BLaER1 treated with 17β-estradiol and CSF1 and Interleukin-3, amounts not matched to agents 10 nM and 100 nM (cell line): ENCODE data around the gene MRPL33.

Experiments
- H3K27ac ChIP-seq, 11 experiments: shearing (Covaris generic); formaldehyde crosslinking; 2 replicates each; pipeline ENCODE4 v1.8.1; 2022
- H3K27me3 ChIP-seq, 11 experiments: shearing (Covaris generic); formaldehyde crosslinking; 2 replicates each; pipeline ENCODE4 v1.8.1; 2022
- H3K36me3 ChIP-seq, 11 experiments: shearing (Covaris generic); formaldehyde crosslinking; 2 replicates each; pipeline ENCODE4 v1.8.1; 2022
- H3K4me1 ChIP-seq, 10 experiments: shearing (Covaris generic); formaldehyde crosslinking; 2 replicates each; pipeline ENCODE4 v1.8.1; 2022
- H3K4me2 ChIP-seq, 11 experiments: shearing (Covaris generic); formaldehyde crosslinking; 2 replicates each; pipeline ENCODE4 v1.8.1; 2022
- H3K4me3 ChIP-seq, 10 experiments: shearing (Covaris generic); formaldehyde crosslinking; 2 replicates each; pipeline ENCODE4 v1.8.1; 2022
- H3K9ac ChIP-seq, 11 experiments: shearing (Covaris generic); formaldehyde crosslinking; 2 replicates each; pipeline ENCODE4 v1.8.1; 2022
- H3K9me3 ChIP-seq, 11 experiments: shearing (Covaris generic); formaldehyde crosslinking; replicated peaks in 1 of 11; 2 replicates each; pipeline ENCODE4 v1.8.1; 2022
- H4K20me1 ChIP-seq, 11 experiments: shearing (Covaris generic); formaldehyde crosslinking; 2 replicates each; pipeline ENCODE4 v1.8.1; 2022
- Cebpa-rat ChIP-seq, 11 experiments: shearing (Covaris generic); IDR thresholded peaks; 2 replicates each; pipeline ENCODE4 v1.8.1; 2022

MRPL33 gene

GRCh38 chr2:27751377-27751776 lies 20.1 kb upstream of the MRPL33 start:
- Histone ChIP-seq H3K4me2 (no peak overlapping the region), H3K27me3 (no peaks in the 10 kb centered on the region), H3K36me3 (peaks cover 0 to 10% (median 0%) of the 10 kb centered on the region in 11 experiments; a peak in 4 of 22 replicates), H3K27ac (no peak overlapping the region), H3K4me3 (no peak overlapping the region), H3K9me3 (peaks cover 23 to 30% (median 27%) of the 10 kb centered on the region in 11 experiments), H3K9ac (no peak overlapping the region), H3K4me1 (peaks cover 7 to 40% (median 21%) of the 10 kb centered on the region in 10 experiments), H4K20me1 (no peaks in the 10 kb centered on the region)
- no peak for TF ChIP-seq Cebpa-rat (IDR thresholded peaks at IDR 0.05)

DNA sequence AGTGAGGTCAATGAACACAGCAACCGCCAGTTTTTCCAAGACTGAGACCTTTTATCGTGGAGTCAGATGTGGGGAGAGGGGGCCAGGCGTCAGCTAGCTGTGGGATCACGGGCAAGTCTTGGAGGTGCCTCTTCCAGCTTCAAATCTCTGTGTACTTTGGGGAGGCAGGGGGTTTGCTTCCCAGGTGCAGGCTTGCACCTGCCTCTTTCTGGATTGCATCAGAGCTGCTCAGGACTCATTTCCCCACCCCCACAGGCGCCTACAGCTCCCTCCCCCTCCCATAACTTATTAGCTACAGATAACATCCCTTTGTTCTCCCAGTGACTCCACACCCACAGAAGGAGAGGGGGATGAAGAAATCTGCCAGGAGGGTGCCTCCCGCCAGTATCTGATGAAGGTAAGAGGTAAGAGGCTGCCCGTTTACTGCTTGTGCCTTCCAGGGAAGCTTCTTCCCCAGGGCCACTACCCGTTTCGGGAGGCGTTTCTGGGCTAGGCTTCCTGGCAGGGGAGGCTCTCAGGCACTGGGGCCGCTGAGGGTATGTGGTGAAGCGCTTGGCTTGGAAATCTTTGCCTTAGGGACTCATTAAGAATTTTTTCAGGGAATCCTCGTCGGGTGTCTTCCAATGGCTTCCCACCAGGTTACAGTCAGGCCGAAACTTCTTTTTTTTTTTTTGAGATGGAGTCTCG lies 18.8 kb upstream of the MRPL33 start:
- no peaks in the 10 kb centered on the region for H3K27me3 ChIP-seq
- H3K4me2 ChIP-seq = peak overlapping the region in 3 of 11 experiments; percentile 15 to 37 (median 24); a peak in 3 of 22 replicates
- no peak overlapping the region for H3K9ac ChIP-seq
- H3K4me3 ChIP-seq = no peak overlapping the region
- peaks cover 23 to 29% (median 27%) of the 10 kb centered on the region in 11 experiments for H3K9me3 ChIP-seq
- H3K27ac ChIP-seq = 0 out of 22 replicates have a peak overlapping the region, but pooled peaks of 1 of the 11 experiments have one; percentile 31
- peaks cover 0 to 10% (median 0%) of the 10 kb centered on the region in 11 experiments; a peak in 4 of 22 replicates for H3K36me3 ChIP-seq
- no peaks in the 10 kb centered on the region for H4K20me1 ChIP-seq
- peaks cover 5 to 53% (median 33%) of the 10 kb centered on the region in 10 experiments for H3K4me1 ChIP-seq
- no peak for TF ChIP-seq Cebpa-rat (IDR thresholded peaks at IDR 0.05)

DNA sequence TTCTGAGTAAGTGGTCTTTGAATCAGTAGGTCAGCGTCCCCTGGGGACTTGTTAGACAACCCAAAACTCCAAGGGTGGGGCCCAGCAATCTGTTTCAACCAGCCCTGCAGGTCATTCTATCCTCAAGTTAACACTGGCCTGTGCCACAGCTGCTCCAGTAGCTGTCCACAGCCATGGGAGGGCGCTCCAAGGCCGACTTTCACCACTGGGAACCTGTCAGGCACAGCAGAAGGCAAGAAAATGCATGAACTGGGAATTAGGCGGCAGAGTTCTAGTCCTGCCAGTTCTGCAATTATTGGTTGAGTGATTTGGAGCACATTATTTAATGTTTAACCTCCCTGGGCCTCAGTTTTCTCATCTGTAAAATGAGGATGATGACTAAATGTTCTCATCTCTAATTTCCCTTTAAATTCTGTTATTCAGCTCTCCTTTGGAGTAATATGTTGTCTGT lies 17.4 kb upstream of the MRPL33 start:
- Histone ChIP-seq H3K4me1 (peaks cover 0 to 61% (median 37%) of the 10 kb centered on the region in 10 experiments; a peak in 14 of 20 replicates), H3K4me2 (peak overlapping the region in 6 of 11 experiments; percentile 20 to 85 (median 63); a peak in 11 of 22 replicates), H3K4me3 (no peak overlapping the region), H3K27me3 (no peaks in the 10 kb centered on the region), H4K20me1 (no peaks in the 10 kb centered on the region), H3K36me3 (peaks cover 0 to 4% (median 0%) of the 10 kb centered on the region in 11 experiments; a peak in 3 of 22 replicates), H3K27ac (peak overlapping the region in 6 of 11 experiments; percentile 26 to 83 (median 67); a peak in 6 of 22 replicates), H3K9ac (no peak overlapping the region; a peak in 1 of 22 replicates), H3K9me3 (peaks cover 12 to 16% (median 13%) of the 10 kb centered on the region in 11 experiments)
- TF ChIP-seq Cebpa-rat (IDR thresholded peaks at IDR 0.05) = no peak

DNA sequence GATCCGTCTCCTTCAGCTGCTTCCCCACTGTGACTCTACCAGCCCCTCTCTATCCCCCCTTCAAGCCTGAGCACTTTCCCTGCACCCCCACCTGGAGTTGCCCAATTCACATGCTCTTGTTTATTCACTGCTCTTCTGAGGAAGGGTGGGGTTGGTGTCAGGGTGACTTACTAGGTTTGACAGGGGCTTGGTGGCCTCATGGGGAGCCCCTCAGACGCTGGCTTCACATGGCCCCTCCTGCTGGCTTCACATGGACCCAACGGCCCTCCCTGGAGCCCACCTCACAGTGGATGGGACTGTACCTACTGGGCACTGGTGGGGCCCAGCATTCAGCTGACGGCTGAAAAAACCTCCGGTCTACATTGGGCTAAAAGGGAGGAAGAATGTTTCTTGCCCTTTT lies 16.7 kb upstream of the MRPL33 start:
- Histone ChIP-seq H4K20me1 (no peaks in the 10 kb centered on the region), H3K4me2 (peak overlapping the region in 7 of 11 experiments; percentile 16 to 85 (median 60); a peak in 12 of 22 replicates), H3K27ac (peak overlapping the region in 9 of 11 experiments; percentile 26 to 83 (median 45); a peak in 14 of 22 replicates), H3K4me3 (no peak overlapping the region), H3K27me3 (no peaks in the 10 kb centered on the region), H3K9me3 (peaks cover 5 to 9% (median 7%) of the 10 kb centered on the region in 11 experiments; a peak in 20 of 22 replicates), H3K4me1 (peaks cover 0 to 61% (median 37%) of the 10 kb centered on the region in 10 experiments; a peak in 14 of 20 replicates), H3K36me3 (no peaks in the 10 kb centered on the region; a peak in 1 of 22 replicates), H3K9ac (peak overlapping the region in 2 of 11 experiments; percentile 1 to 40; a peak in 2 of 22 replicates)
- TF ChIP-seq Cebpa-rat (IDR thresholded peaks at IDR 0.05) = no peak

DNA sequence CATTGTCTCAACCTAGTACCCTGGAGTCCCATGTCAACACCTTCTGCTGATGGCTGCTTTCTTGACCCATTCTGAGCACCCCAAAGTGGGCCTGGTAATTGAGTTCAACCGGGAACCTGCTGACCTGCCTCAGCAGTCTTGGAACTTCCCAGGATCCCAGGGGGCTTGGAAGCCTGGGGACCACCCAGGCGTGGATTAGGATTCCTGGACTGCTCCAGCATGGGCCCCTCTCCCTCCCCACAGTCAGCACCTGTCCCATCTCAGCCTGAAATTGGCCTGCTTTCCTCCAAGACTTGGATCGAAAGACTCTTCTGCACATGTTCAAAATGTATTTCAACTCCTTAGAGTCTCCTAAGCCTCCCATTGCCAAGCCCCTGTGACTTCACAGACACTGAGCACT lies 15.4 kb upstream of the MRPL33 start:
- Histone ChIP-seq H4K20me1 (no peaks in the 10 kb centered on the region), H3K27ac (peak overlapping the region in 9 of 11 experiments; percentile 10 to 83 (median 74); a peak in 16 of 22 replicates), H3K36me3 (no peaks in the 10 kb centered on the region), H3K4me2 (peak overlapping the region in 7 of 11 experiments; percentile 31 to 86 (median 79); a peak in 14 of 22 replicates), H3K9ac (peak overlapping the region in 7 of 11 experiments; percentile 30 to 69 (median 54); a peak in 9 of 22 replicates), H3K9me3 (no peaks in the 10 kb centered on the region), H3K4me1 (peaks cover 0 to 71% (median 37%) of the 10 kb centered on the region in 10 experiments; a peak in 14 of 20 replicates), H3K27me3 (no peaks in the 10 kb centered on the region), H3K4me3 (no peak overlapping the region)
- no peak for TF ChIP-seq Cebpa-rat (IDR thresholded peaks at IDR 0.05)

DNA sequence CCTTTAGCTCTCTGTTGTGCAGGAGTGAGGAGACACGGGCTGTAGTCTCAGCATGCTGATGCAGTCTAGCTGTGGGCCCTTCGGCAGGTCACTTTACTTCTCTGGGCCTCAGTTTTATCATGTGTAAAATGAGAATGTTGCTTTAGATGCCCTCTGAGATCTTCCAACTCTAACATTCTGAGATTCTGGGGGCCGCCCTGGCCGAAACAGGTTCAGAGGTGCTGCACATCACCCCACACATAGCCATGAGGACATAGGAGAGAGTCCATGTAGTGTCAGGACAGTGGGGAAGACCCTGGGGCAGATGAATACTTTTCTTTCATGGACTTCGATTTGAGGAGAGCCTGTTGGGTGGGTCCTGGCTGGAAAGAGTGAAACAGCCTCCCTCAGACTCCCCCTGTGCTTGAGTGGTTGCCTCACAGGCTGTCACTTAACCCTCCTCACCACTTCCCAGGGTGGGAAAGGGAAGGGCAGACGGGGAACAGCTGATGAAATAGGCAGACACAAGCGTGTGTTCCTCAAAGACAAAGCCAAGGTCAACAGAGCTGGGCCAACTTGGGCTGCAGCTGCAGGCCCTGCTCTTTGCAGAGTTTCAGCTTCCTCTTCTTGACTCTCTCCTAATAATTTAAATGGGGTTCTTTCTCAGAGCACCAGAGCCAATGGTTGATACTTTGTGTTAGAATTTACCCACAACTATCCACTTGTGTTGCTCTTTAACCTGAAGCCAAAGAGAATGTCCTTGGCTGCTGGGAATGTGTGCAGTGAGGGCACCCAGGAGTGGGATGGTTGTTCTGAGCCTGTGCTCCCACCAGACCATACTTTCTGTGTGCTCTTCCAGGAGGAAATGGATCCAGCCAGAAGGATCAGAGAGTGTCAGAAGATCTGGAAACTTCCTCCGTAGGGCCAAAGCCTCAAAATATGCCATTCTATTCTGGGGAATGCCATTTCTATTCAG lies 14.7 kb upstream of the MRPL33 start:
- peak overlapping the region in 8 of 11 experiments; percentile 2 to 86 (median 78); a peak in 15 of 22 replicates for H3K4me2 ChIP-seq
- peak overlapping the region in 7 of 11 experiments; percentile 30 to 69 (median 54); a peak in 11 of 22 replicates for H3K9ac ChIP-seq
- H3K4me3 ChIP-seq = no peak overlapping the region
- H3K36me3 ChIP-seq = no peaks in the 10 kb centered on the region
- H4K20me1 ChIP-seq = no peaks in the 10 kb centered on the region
- peak in 2 of 11 experiments; percentile 10 to 79; a peak in 3 of 22 replicates for TF ChIP-seq Cebpa-rat (IDR thresholded peaks at IDR 0.05)
- no peaks in the 10 kb centered on the region for H3K27me3 ChIP-seq
- H3K9me3 ChIP-seq = no peaks in the 10 kb centered on the region
- H3K27ac ChIP-seq = peak overlapping the region in 9 of 11 experiments; percentile 10 to 83 (median 74); a peak in 16 of 22 replicates
- peaks cover 0 to 79% (median 37%) of the 10 kb centered on the region in 10 experiments; a peak in 14 of 20 replicates for H3K4me1 ChIP-seq

DNA sequence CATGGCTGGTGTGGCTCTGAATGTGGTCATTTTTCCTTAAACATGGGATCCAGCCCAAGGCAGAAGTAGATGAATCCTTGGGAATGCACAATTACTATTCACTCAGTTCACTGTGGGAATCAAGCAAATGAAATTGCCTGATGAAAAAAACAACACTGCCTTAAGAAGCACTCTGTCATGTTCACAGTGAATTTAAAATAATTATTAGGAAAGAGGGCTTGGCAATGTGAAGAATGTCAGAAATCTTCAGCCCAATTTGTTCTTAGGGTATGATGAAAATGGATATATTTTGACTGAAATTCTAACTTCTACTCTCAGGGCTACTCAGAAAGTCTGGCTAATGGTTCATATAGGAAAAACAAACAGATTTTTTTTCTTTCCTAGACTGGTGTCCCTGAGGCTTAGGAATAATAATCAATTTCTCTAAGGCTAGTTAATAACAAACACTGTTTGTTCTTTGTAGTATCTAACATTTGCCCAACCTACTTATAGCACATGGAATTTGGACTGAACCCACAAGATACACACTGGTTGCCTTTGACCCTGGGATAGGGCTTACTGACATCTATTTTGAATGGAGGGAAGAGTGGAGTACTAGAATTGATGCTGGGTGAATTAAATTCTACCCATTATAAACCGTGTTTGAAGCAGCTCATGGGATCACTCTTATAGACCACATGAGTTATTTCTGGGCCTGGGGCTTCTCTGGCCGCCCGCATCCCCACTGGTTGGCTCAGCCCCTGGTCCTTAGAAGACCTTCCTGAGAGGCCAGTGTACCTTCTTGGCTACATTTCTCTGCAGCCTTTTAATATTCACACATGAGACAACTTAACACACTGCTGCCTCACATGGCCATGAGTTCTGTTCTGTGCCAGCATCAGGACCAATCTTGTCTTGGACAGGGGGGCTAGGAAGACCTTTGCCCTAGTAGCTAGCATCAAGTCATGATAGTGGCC lies 8.3 kb upstream of the MRPL33 start:
- H3K36me3 ChIP-seq = no peaks in the 10 kb centered on the region
- no peaks in the 10 kb centered on the region for H4K20me1 ChIP-seq
- H3K4me1 ChIP-seq = peaks cover 0 to 55% (median 4%) of the 10 kb centered on the region in 10 experiments; a peak in 9 of 20 replicates
- peak overlapping the region in 3 of 11 experiments; percentile 43 to 60 (median 45); a peak in 5 of 22 replicates for H3K4me2 ChIP-seq
- no peak overlapping the region for H3K9ac ChIP-seq
- no peaks in the 10 kb centered on the region; a peak in 1 of 22 replicates for H3K27me3 ChIP-seq
- H3K4me3 ChIP-seq = no peak overlapping the region
- H3K9me3 ChIP-seq = no peaks in the 10 kb centered on the region
- peak overlapping the region in 2 of 11 experiments; percentile 1 to 10; a peak in 1 of 22 replicates for H3K27ac ChIP-seq
- TF ChIP-seq Cebpa-rat (IDR thresholded peaks at IDR 0.05) = no peak
